H1 (cell line): ENCODE measurements around the gene DZIP1L. TPM values are rescaled to one million over a fixed set of nuclear protein-coding genes. Genes with fewer than 3 reads are reported as not detected.

ENCODE experiments used
- CTCF ChIA-PET: fragments of 300-600 bp; sonication (Branson Sonifier 250); formaldehyde crosslinking; loops from one replicate; lab custom pipeline; 2021; ENCODE audit not compliant: partially characterized antibody; lab: Charles Lee
- POLR2A ChIA-PET: fragments of 300-600 bp; sonication (Branson Sonifier 250); formaldehyde crosslinking; loops from one replicate; lab custom pipeline; 2021; ENCODE audit warnings: inconsistent platforms; ENCODE audit not compliant: partially characterized antibody; lab: Charles Lee
- DNase-seq, 2 experiments: peaks; one replicate each; pipeline versions ENCODE4 v3.0.0 to v3.0.0-alpha.2; 2010 to 2022; ENCODE audit warnings: low spot score in 2 of 2, low read depth in 1 of 2, mixed read lengths in 1 of 2
- FAIRE-seq: peaks from 2 replicates; lab custom pipeline; 2011; peaks lifted over from hg19 to GRCh38; lab: Jason Lieb, UNC
- H2AFZ ChIP-seq: 2 replicates; pipeline ENCODE4 v1.8.1; 2012; ENCODE audit warnings: low read length, inconsistent platforms
- H2AK5ac ChIP-seq: 2 replicates; pipeline ENCODE4 v1.6.1; 2013; ENCODE audit warnings: low read depth, low read length
- H2BK120ac ChIP-seq: replicated peaks from 2 replicates; pipeline ENCODE3; 2013; ENCODE audit warnings: low read depth, low read length, inconsistent platforms
- H2BK12ac ChIP-seq: 2 replicates; pipeline ENCODE4 v1.6.1; 2013; ENCODE audit warnings: low read depth, low read length
- H2BK15ac ChIP-seq: 2 replicates; pipeline ENCODE4 v1.6.1; 2013; ENCODE audit warnings: low read length
- H2BK20ac ChIP-seq: 2 replicates; pipeline ENCODE4 v1.6.1; 2013; ENCODE audit warnings: low read length
- H2BK5ac ChIP-seq: 2 replicates; pipeline ENCODE4 v1.6.1; 2013; ENCODE audit warnings: low read depth, low read length
- H3K14ac ChIP-seq: 2 replicates; pipeline ENCODE4 v1.6.1; 2013; ENCODE audit warnings: inconsistent platforms; ENCODE audit not compliant: insufficient read length
- H3K18ac ChIP-seq: 2 replicates; pipeline ENCODE4 v1.6.1; 2013; ENCODE audit warnings: low read length; ENCODE audit errors: extremely low read depth
- H3K23ac ChIP-seq: 2 replicates; pipeline ENCODE4 v1.6.1; 2013; ENCODE audit warnings: inconsistent platforms; ENCODE audit not compliant: insufficient read length
- H3K23me2 ChIP-seq: 2 replicates; pipeline ENCODE4 v1.6.1; 2013; ENCODE audit warnings: low read depth, low read length
- H3K27ac ChIP-seq: 2 replicates; pipeline ENCODE4 v1.6.1; 2011; ENCODE audit warnings: low read depth, low read length, inconsistent platforms
- H3K27me3 ChIP-seq, 4 experiments: replicated peaks in 1 of 4; 1 replicate in 1 of 4; 2 replicates in 3 of 4; pipeline versions ENCODE4 v1.6.1 to v1.8.1; 2011 to 2013; ENCODE audit warnings: low read length in 3 of 4, mild to moderate bottlenecking in 3 of 4, inconsistent platforms in 2 of 4, mixed read lengths in 2 of 4, moderate library complexity in 1 of 4; ENCODE audit not compliant: control insufficient read depth in 3 of 4, insufficient read depth in 3 of 4; ENCODE audit errors: extremely low read depth in 1 of 4
- H3K36me3 ChIP-seq, 4 experiments: 2 replicates each; pipeline versions ENCODE4 v1.6.1 to v1.8.1; 2011 to 2013; ENCODE audit warnings: mild to moderate bottlenecking in 4 of 4, low read length in 3 of 4, moderate library complexity in 2 of 4, control low read depth in 1 of 4, inconsistent platforms in 1 of 4; ENCODE audit not compliant: insufficient read depth in 4 of 4, control insufficient read depth in 2 of 4
- H3K4ac ChIP-seq: replicated peaks from 2 replicates; pipeline ENCODE3; 2013; ENCODE audit warnings: low read length, low read depth, mixed read lengths, inconsistent platforms; ENCODE audit not compliant: insufficient read length
- H3K4me1 ChIP-seq, 4 experiments: replicated peaks in 1 of 4; 1 replicate in 1 of 4; 2 replicates in 3 of 4; pipeline versions ENCODE4 v1.6.1 to v1.8.1; 2011 to 2013; ENCODE audit warnings: low read length in 3 of 4, inconsistent platforms in 2 of 4, mixed read lengths in 1 of 4; ENCODE audit not compliant: insufficient read depth in 4 of 4, control insufficient read depth in 3 of 4
- H3K4me2 ChIP-seq, 2 experiments: 2 replicates each; pipeline versions ENCODE4 v1.6.1 to v1.8.1; 2011 to 2013; ENCODE audit warnings: low read depth in 2 of 2, low read length in 2 of 2, control low read depth in 1 of 2, inconsistent platforms in 1 of 2, mild to moderate bottlenecking in 1 of 2; ENCODE audit not compliant: insufficient read depth in 1 of 2
- H3K4me3 ChIP-seq, 4 experiments: fragments of 200-600, 300-600 bp in 1 of 4; sonication (generic), shearing (Covaris generic), sonication (Bioruptor Twin) in 1 of 4; 2 replicates each; pipeline versions ENCODE4 v1.5.1 to v1.8.1; 2011 to 2016; ENCODE audit warnings: low read length in 4 of 4, low read depth in 3 of 4, control low read depth in 2 of 4, inconsistent platforms in 2 of 4, mild to moderate bottlenecking in 2 of 4, mixed read lengths in 1 of 4, moderate library complexity in 1 of 4; ENCODE audit not compliant: insufficient read depth in 2 of 4; ENCODE audit errors: extremely low read depth in 1 of 4
- H3K56ac ChIP-seq: replicated peaks from 2 replicates; pipeline ENCODE3; 2013; ENCODE audit warnings: low read depth, mild to moderate bottlenecking, mixed read lengths, low read length, inconsistent platforms; ENCODE audit not compliant: insufficient read length
- H3K79me1 ChIP-seq: 2 replicates; pipeline ENCODE4 v1.6.1; 2013; ENCODE audit warnings: low read depth, low read length, control low read depth
- H3K79me2 ChIP-seq, 2 experiments: 2 replicates each; pipeline versions ENCODE4 v1.6.1 to v1.8.1; 2012 to 2013; ENCODE audit warnings: low read length in 2 of 2, mild to moderate bottlenecking in 2 of 2, inconsistent platforms in 1 of 2; ENCODE audit not compliant: insufficient read depth in 2 of 2, control insufficient read depth in 1 of 2
- H3K9ac ChIP-seq, 4 experiments: replicated peaks in 1 of 4; 1 replicate in 1 of 4; 2 replicates in 3 of 4; pipeline versions ENCODE4 v1.6.1 to v1.8.1; 2011 to 2013; ENCODE audit warnings: low read depth in 3 of 4, low read length in 3 of 4, control low read depth in 2 of 4, mild to moderate bottlenecking in 2 of 4, moderate library complexity in 2 of 4, inconsistent platforms in 1 of 4; ENCODE audit errors: extremely low read depth in 1 of 4
- H3K9me3 ChIP-seq, 2 experiments: 2 replicates each; pipeline versions ENCODE4 v1.6.1 to v1.8.1; 2012 to 2013; ENCODE audit warnings: mild to moderate bottlenecking in 2 of 2, moderate library complexity in 2 of 2, control low read depth in 1 of 2, inconsistent platforms in 1 of 2, low read depth in 1 of 2, low read length in 1 of 2, mixed read lengths in 1 of 2; ENCODE audit not compliant: insufficient read depth in 2 of 2
- H4K20me1 ChIP-seq, 2 experiments: replicated peaks in 1 of 2; 2 replicates each; pipeline versions ENCODE3 to v1.8.1; 2011 to 2013; ENCODE audit warnings: inconsistent platforms in 2 of 2, low read length in 2 of 2, mild to moderate bottlenecking in 1 of 2; ENCODE audit not compliant: insufficient read depth in 2 of 2, control insufficient read depth in 1 of 2
- H4K5ac ChIP-seq: 2 replicates; pipeline ENCODE4 v1.6.1; 2013; ENCODE audit warnings: low read length, low read depth, mixed read lengths, inconsistent platforms; ENCODE audit not compliant: insufficient read length
- H4K8ac ChIP-seq: 2 replicates; pipeline ENCODE4 v1.8.0; 2013; ENCODE audit warnings: mild to moderate bottlenecking, moderate library complexity, low read length, inconsistent platforms; ENCODE audit not compliant: insufficient read depth; ENCODE audit errors: extremely low read depth
- H4K91ac ChIP-seq: replicated peaks from 2 replicates; pipeline ENCODE3; 2013; ENCODE audit warnings: low read length, mixed read lengths, inconsistent platforms; ENCODE audit not compliant: insufficient read length
- BCL11A ChIP-seq, 2 experiments: IDR thresholded peaks; one replicate each; pipeline ENCODE4 v1.6.1; 2011; ENCODE audit warnings: low read depth in 2 of 2, low read length in 2 of 2, mild to moderate bottlenecking in 2 of 2
- BRCA1 ChIP-seq: IDR thresholded peaks from 2 replicates; pipeline ENCODE4 v1.6.1; 2012; ENCODE audit warnings: low read depth, low read length, improper control_type of control experiment
- CEBPB ChIP-seq: IDR thresholded peaks from 2 replicates; pipeline ENCODE4 v1.6.1; 2012; ENCODE audit warnings: low read depth, low read length
- EGR1 ChIP-seq: IDR thresholded peaks from 2 replicates; pipeline ENCODE4 v1.6.1; 2011; ENCODE audit warnings: low read depth, low read length, borderline replicate concordance
- EP300 ChIP-seq, 2 experiments: IDR thresholded peaks; 1 replicate in 1 of 2; 2 replicates in 1 of 2; pipeline ENCODE4 v1.6.1; 2011 to 2012; ENCODE audit warnings: low read depth in 2 of 2, low read length in 2 of 2, mild to moderate bottlenecking in 2 of 2, borderline replicate concordance in 1 of 2, inconsistent platforms in 1 of 2, moderate library complexity in 1 of 2
- HDAC6 ChIP-seq: IDR thresholded peaks from one replicate; pipeline ENCODE4 v1.7.1; 2012; ENCODE audit warnings: low read depth, mild to moderate bottlenecking, inconsistent platforms, low read length, moderate library complexity
- KDM1A ChIP-seq: fragments of 200-600, 300-600 bp; sonication (generic); IDR thresholded peaks from 2 replicates; pipeline ENCODE4 v1.7.1; 2016; ENCODE audit warnings: mild to moderate bottlenecking, low read length, borderline replicate concordance
- KDM4A ChIP-seq: IDR thresholded peaks from one replicate; pipeline ENCODE4 v1.7.1; 2012; ENCODE audit warnings: low read depth, mild to moderate bottlenecking, moderate library complexity, low read length, inconsistent platforms; ENCODE audit not compliant: severe bottlenecking
- NANOG ChIP-seq: IDR thresholded peaks from 2 replicates; pipeline ENCODE4 v1.6.1; 2011; ENCODE audit warnings: low read length, low read depth, mild to moderate bottlenecking, inconsistent platforms; ENCODE audit not compliant: insufficient read depth, poor library complexity, severe bottlenecking
- NRF1 ChIP-seq: IDR thresholded peaks from 2 replicates; pipeline ENCODE4 v1.6.1; 2011; ENCODE audit warnings: mild to moderate bottlenecking, low read depth, low read length, improper control_type of control experiment
- RFX5 ChIP-seq: IDR thresholded peaks from 2 replicates; pipeline ENCODE4 v1.6.1; 2011; ENCODE audit warnings: low read depth, low read length, improper control_type of control experiment, borderline replicate concordance
- SUZ12 ChIP-seq: fragments of 200-600 bp; sonication (generic); IDR thresholded peaks from 2 replicates; pipeline ENCODE4 v1.6.1; 2012; ENCODE audit warnings: mild to moderate bottlenecking, inconsistent platforms, low read length, moderate library complexity, mixed read lengths
- TAF7 ChIP-seq: optimal IDR thresholded peaks from 2 replicates; pipeline ENCODE3; 2011; ENCODE audit warnings: low read depth, mild to moderate bottlenecking, inconsistent platforms, low read length, moderate library complexity, borderline replicate concordance
- TBP ChIP-seq: IDR thresholded peaks from 2 replicates; pipeline ENCODE4 v1.6.1; 2011; ENCODE audit warnings: low read depth, low read length, improper control_type of control experiment
- WGBS, 2 experiments: shearing (Covaris generic) in 1 of 2; methylation state at CpG; one replicate each; pipeline versions ENCODE4 v1.1.6 to v1.1.7; 2013 to 2015; ENCODE audit warnings: low lambda C conversion rate in 2 of 2, mixed read lengths in 2 of 2, inconsistent platforms in 1 of 2, low coverage in 1 of 2, missing lambda C conversion rate in 1 of 2; ENCODE audit not compliant: insufficient replicate concordance in 2 of 2, insufficient coverage in 1 of 2, insufficient read length in 1 of 2; ENCODE audit errors: extremely low coverage in 1 of 2, missing lambda C conversion rate in 1 of 2; 5-methylcytosine and 5-hydroxymethylcytosine counted together
- polyA plus RNA-seq, 7 experiments: library from polyadenylated mRNA; depleted of rRNA in 3 of 7; stranded (reverse) in 5 of 7; unstranded in 2 of 7; fragments of >200 nt in 5 of 7; fragments of 200-250 nt in 2 of 7; gene quantifications; 1 replicate in 5 of 7; 2 replicates in 1 of 7; 4 replicates in 1 of 7; pipeline versions ENCODE4 v1.2.1 to v1.2.3, GENCODE V29; 2011 to 2013; ENCODE audit warnings: missing spikeins in 2 of 7, mixed read lengths in 2 of 7
- total RNA-seq: library from RNA; stranded (reverse); fragmentation: NEBNext Ultra II Directional; extraction: Animal tissue kit (Norgen Biotek cat#: 25700); gene quantifications from 2 replicates; pipeline ENCODE4 v1.2.1, GENCODE V29; 2021

Gene DZIP1L
- total and polyA plus RNA-seq, 2 of the 8 experiments (the other 6 are each of a cell fraction or from before 2014, with no cell fraction given), result 6.5 to 8.3 TPM

DNA sequence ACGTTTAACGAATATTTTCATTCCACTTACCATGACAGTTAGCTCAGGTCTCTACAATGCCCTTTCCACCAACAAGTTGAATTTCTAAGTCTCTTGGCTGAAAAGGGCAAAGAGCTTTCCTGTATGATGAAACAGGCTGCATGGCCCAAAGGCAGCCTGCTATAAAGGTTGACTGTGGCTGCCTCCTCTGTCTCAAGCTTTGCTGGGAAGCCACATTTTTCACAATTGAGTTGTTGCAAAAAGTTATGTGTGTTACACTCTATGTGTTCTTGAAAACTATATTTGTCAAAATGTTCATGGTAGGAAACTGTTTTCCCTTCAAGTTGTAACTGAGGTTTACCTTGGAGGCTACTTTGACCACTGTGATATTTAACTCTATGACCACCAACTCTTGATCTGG lies 49.5 kb downstream of the DZIP1L start:
- Histone ChIP-seq H4K5ac (no peak overlapping the region), H2BK15ac (no peak overlapping the region), H3K27ac (no peak overlapping the region), H2BK12ac (no peak overlapping the region), H4K8ac (no peak overlapping the region), H3K4me2 (no peak overlapping the region), H3K4ac (no peak overlapping the region), H3K18ac (no peak overlapping the region), H3K4me3 (no peak overlapping the region), H4K91ac (no peak overlapping the region), H2AFZ (no peak overlapping the region), H2BK20ac (no peak overlapping the region), H3K23ac (no peak overlapping the region), H3K79me2 (no peaks in the 10 kb centered on the region), H3K36me3 (peaks cover 3 to 18% (median 9%) of the 10 kb centered on the region in 4 experiments; a peak in 6 of 8 replicates), H2BK5ac (no peak overlapping the region), H3K14ac (no peak overlapping the region), H3K4me1 (0 out of 7 replicates have a peak, but pooled peaks cover 0 to 1% (median 0%) of the 10 kb centered on the region in 4 experiments), H3K9ac (no peak overlapping the region), H3K9me3 (no peaks in the 10 kb centered on the region), H3K27me3 (no peaks in the 10 kb centered on the region), H3K23me2 (no peaks in the 10 kb centered on the region), H4K20me1 (no peaks in the 10 kb centered on the region), H3K56ac (no peak overlapping the region), H3K79me1 (no peaks in the 10 kb centered on the region), H2BK120ac (no peak overlapping the region), H2AK5ac (no peak overlapping the region)
- ChIA-PET CTCF (interaction anchor here (0.6 to 16.3 kb wide), 7 partner anchors 8 to 53 kb away, joined by 3 to 232 read pairs (median 6); partner anchors contain the start of gene DZIP1L), POLR2A (no interaction called here)
- WGBS, 2 experiments, result 93% methylated on average over 2 of the region's 2 CpGs; no CpG with 5 or more reads in 1 of the 2 experiments
- DNase-seq, result no peak
- FAIRE-seq, result no peak
- no peak for TF ChIP-seq TBP
- TF ChIP-seq KDM1A, result no peak
- TF ChIP-seq NRF1, result no peak
- no peak for TF ChIP-seq TAF7
- no peak for TF ChIP-seq BRCA1
- no peak for TF ChIP-seq SUZ12
- no peak for TF ChIP-seq RFX5
- TF ChIP-seq KDM4A, result no peak
- TF ChIP-seq EP300 (IDR thresholded peaks at IDR 0.05; ENCODE audit: borderline replicate concordance in 1 of 2, low read depth in 2 of 2, low read length in 2 of 2), result no peak
- TF ChIP-seq CEBPB, result no peak
- no peak for TF ChIP-seq NANOG
- TF ChIP-seq BCL11A (IDR thresholded peaks at IDR 0.05; ENCODE audit: low read depth in 2 of 2, low read length in 2 of 2), result no peak
- no peak for TF ChIP-seq HDAC6
- no peak for TF ChIP-seq EGR1
